ENCODE results near the gene MRPL34. TPM values are rescaled to one million over a fixed set of nuclear protein-coding genes. Genes with fewer than 3 reads are reported as not detected.

The MRPL34 gene
- total RNA-seq, 1 experiment from 2014 or later, result 78.9 TPM

- ChIA-PET CTCF (no interaction called here), POLR2A (no interaction called here)
- TF ChIP-seq CTCF (IDR thresholded peaks at IDR 0.05; ENCODE audit: insufficient read depth in 1 of 2, low read depth in 1 of 2, low read length in 1 of 2, severe bottlenecking in 1 of 2, unreplicated experiment in 1 of 2), result no peak
- Mint-ChIP-seq H3K27me3 (ENCODE audit: insufficient read depth, unreplicated experiment) (no peaks in the 10 kb centered on the region), H3K36me3 (ENCODE audit: insufficient read depth, unreplicated experiment) (peaks cover 28% of the 10 kb centered on the region), H3K9me3 (ENCODE audit: unreplicated experiment) (no peaks in the 10 kb centered on the region), H3K4me1 (ENCODE audit: low read depth, unreplicated experiment) (no peaks in the 10 kb centered on the region), H3K4me3 (ENCODE audit: unreplicated experiment) (no peak overlapping the region), H3K27ac (ENCODE audit: unreplicated experiment) (no peak overlapping the region)
- peaks cover 2% of the 10 kb centered on the region for H3K4me1 ChIP-seq
- H3K4me3 ChIP-seq (ENCODE audit: low read depth, low read length), result no peak overlapping the region
- DNase-seq, result no peak
- peaks cover 5% of the 10 kb centered on the region; the same call in 1 of the 2 replicates for H3K9me3 ChIP-seq
- H3K27me3 ChIP-seq (replicated peaks; ENCODE audit: control insufficient read depth, insufficient read depth, low read length), result no peaks in the 10 kb centered on the region
- BruUV-seq (replicated peaks), result no TSS peak
- intact Hi-C loops (cut with micrococcal nuclease; ENCODE audit: unreplicated experiment), result no loop called here
- peaks cover 3% of the 10 kb centered on the region; the same call in 1 of the 2 replicates for H3K36me3 ChIP-seq (ENCODE audit: control insufficient read depth, insufficient read depth, low read length)
These were observed 8.7 kb upstream of the MRPL34 start for GRCh38 chr19:17296976-17297375.

GRCh38 chr19:17300992-17301619, 4.6 kb upstream of the MRPL34 start:
- H3K9me3 ChIP-seq, result peaks cover 5% of the 10 kb centered on the region; the same call in 1 of the 2 replicates
- Mint-ChIP-seq H3K27ac (ENCODE audit: unreplicated experiment) (peak overlapping the region; percentile 25), H3K9me3 (ENCODE audit: unreplicated experiment) (no peaks in the 10 kb centered on the region), H3K27me3 (ENCODE audit: insufficient read depth, unreplicated experiment) (no peaks in the 10 kb centered on the region), H3K4me1 (ENCODE audit: low read depth, unreplicated experiment) (no peaks in the 10 kb centered on the region), H3K4me3 (ENCODE audit: unreplicated experiment) (no peak overlapping the region), H3K36me3 (ENCODE audit: insufficient read depth, unreplicated experiment) (peaks cover 40% of the 10 kb centered on the region)
- TF ChIP-seq CTCF (IDR thresholded peaks at IDR 0.05; ENCODE audit: insufficient read depth in 1 of 2, low read depth in 1 of 2, low read length in 1 of 2, severe bottlenecking in 1 of 2, unreplicated experiment in 1 of 2), result no peak
- no peaks in the 10 kb centered on the region for H3K27me3 ChIP-seq (replicated peaks; ENCODE audit: control insufficient read depth, insufficient read depth, low read length)
- ChIA-PET POLR2A (no interaction called here), CTCF (no interaction called here)
- no TSS peak for BruUV-seq (replicated peaks)
- 0 out of 2 replicates have a peak, but pooled peaks cover 2% of the 10 kb centered on the region for H3K36me3 ChIP-seq (ENCODE audit: control insufficient read depth, insufficient read depth, low read length)
- H3K4me3 ChIP-seq (ENCODE audit: low read depth, low read length), result no peak overlapping the region
- no peak for DNase-seq
- intact Hi-C loops (cut with micrococcal nuclease; ENCODE audit: unreplicated experiment), result no loop called here
- H3K4me1 ChIP-seq, result peaks cover 16% of the 10 kb centered on the region

GRCh38 chr19:17302391-17303166, 3.1 kb upstream of the MRPL34 start:
- intact Hi-C loops (cut with micrococcal nuclease; ENCODE audit: unreplicated experiment), result no loop called here
- no TSS peak for BruUV-seq (replicated peaks)
- peaks cover 31% of the 10 kb centered on the region for H3K36me3 Mint-ChIP-seq (ENCODE audit: insufficient read depth, unreplicated experiment)
- Histone ChIP-seq H3K4me1 (peaks cover 16% of the 10 kb centered on the region), H3K9me3 (peaks cover 5% of the 10 kb centered on the region; the same call in 1 of the 2 replicates), H3K36me3 (ENCODE audit: control insufficient read depth, insufficient read depth, low read length) (0 out of 2 replicates have a peak, but pooled peaks cover 2% of the 10 kb centered on the region), H3K27me3 (replicated peaks; ENCODE audit: control insufficient read depth, insufficient read depth, low read length) (no peaks in the 10 kb centered on the region), H3K4me3 (ENCODE audit: low read depth, low read length) (peak overlapping the region; percentile 73)
- ChIA-PET POLR2A (no interaction called here), CTCF (interaction anchor here (1.3 to 1.8 kb wide), 2 partner anchors 9 to 99 kb away, joined by 3 to 6 read pairs; no protein-coding TSS in a partner anchor)
- TF ChIP-seq CTCF (IDR thresholded peaks at IDR 0.05; ENCODE audit: insufficient read depth in 1 of 2, low read depth in 1 of 2, low read length in 1 of 2, severe bottlenecking in 1 of 2, unreplicated experiment in 1 of 2), result no peak
- H3K4me3 Mint-ChIP-seq (ENCODE audit: unreplicated experiment), result peak overlapping the region; percentile 69
- no peak for DNase-seq
- no peaks in the 10 kb centered on the region for H3K9me3 Mint-ChIP-seq (ENCODE audit: unreplicated experiment)
- H3K27me3 Mint-ChIP-seq (ENCODE audit: insufficient read depth, unreplicated experiment), result no peaks in the 10 kb centered on the region
- H3K4me1 Mint-ChIP-seq (ENCODE audit: low read depth, unreplicated experiment), result peaks cover 2% of the 10 kb centered on the region
- peak overlapping the region; percentile 25 for H3K27ac Mint-ChIP-seq (ENCODE audit: unreplicated experiment)

Measured in Caco-2 (cell line).